NCI-H2171 treated with DMSO at 0.1 percent for 48 hours (cell line): ENCODE measurements around the gene TAL1.

Experiments
- DNase-seq: peaks from one replicate; lab custom pipeline; 2025; lab: John Stamatoyannopoulos, UW

Gene TAL1

GRCh38 chr1:47229886-47230691, 1.9 kb downstream of the TAL1 start:
- no peak for DNase-seq

GRCh38 chr1:47229031-47229885, 2.8 kb downstream of the TAL1 start:
- DNase-seq: no peak

GRCh38 chr1:47228644-47229030, 3.4 kb downstream of the TAL1 start:
- DNase-seq: no peak

- no peak for DNase-seq
These were observed 4.4 kb downstream of the TAL1 start for GRCh38 chr1:47227341-47228232.

DNA sequence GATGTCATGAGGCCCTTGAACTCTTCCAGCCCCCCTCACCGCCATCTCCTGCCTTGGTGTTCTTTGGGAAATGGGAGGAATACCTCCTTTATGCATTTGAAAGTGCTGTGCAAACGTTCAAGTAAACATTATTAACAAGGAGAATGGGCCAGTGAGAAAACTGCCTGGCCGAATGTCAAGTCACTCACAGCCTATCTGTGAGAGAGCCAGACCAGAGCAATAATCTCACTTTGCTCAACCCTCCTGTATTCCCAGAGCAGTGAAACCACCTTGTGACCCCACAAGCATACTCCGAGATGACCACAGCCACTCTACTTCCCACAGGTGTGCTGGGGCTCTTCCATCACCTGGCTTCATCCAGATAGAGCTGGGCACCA, 5.2 kb downstream of the TAL1 start:
- no peak for DNase-seq

GRCh38 chr1:47226121-47226838, 5.7 kb downstream of the TAL1 start:
- no peak for DNase-seq

DNA sequence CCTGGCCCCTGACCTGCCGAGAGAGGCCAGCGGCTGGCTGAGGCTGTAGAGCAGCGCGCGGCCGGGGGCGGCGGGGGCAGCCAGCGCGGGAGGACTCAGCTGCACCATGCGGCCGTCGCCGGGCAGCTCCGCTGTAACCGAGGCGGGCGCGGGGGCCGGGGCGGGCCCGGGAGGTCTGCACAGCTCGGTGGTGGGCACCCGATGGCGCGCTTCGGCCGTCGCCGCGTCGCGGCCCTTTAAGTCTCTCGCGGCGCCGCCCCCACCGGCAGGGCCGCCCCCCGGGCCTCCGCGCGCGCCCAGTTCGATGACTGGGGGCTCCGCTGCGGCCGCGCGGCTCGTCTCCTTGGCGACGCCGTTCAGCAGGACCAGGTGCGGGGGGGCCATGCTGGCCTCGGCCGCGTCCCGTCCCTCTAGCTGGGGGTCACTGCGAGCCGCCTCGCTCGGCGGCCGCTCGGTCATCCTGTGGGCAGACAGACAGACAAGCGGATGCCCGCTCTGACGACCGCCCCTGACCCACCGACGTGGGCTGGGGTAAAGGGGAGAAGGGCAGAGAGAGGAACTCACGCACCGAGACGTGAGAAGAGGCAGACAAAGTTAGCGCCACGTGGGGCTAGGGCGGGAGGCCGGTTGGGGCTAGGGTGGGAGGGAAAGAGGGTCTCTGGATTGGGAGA, 6.5 kb downstream of the TAL1 start:
- no peak for DNase-seq

DNA sequence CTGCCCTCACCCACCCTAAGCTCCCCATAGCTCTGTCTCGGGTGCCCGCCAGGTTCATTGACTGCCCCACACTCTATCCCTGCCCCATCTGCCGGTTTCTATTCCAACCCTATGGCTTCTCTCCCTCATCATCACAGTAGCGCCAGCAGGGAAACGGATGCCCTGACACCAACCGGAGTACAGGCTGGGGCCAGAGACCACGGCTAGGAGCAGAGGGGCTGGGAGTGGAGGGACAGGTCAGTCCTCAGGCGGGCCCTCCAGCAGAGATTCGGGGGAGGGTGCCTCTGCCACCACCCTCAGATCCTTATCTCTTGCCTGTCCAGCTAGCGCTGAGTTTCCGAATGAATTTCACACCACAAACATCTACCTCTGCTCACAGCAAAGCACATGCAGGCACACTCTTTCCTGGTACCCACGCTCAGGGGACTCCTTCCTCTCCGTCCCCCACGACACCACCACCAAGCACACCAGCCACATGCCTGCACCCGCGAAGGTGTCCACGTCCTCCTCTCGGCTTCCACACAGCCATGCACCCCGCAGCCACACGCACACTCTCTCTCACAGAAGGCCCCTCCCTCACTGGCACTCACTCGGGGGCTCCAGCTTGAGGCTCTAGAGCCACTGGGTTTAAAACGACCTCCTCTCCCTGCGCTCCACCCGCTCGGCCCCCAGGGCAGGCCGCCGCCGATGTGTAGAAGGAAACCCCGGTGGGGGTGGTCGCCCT, 7.2 kb downstream of the TAL1 start:
- no peak for DNase-seq

DNA sequence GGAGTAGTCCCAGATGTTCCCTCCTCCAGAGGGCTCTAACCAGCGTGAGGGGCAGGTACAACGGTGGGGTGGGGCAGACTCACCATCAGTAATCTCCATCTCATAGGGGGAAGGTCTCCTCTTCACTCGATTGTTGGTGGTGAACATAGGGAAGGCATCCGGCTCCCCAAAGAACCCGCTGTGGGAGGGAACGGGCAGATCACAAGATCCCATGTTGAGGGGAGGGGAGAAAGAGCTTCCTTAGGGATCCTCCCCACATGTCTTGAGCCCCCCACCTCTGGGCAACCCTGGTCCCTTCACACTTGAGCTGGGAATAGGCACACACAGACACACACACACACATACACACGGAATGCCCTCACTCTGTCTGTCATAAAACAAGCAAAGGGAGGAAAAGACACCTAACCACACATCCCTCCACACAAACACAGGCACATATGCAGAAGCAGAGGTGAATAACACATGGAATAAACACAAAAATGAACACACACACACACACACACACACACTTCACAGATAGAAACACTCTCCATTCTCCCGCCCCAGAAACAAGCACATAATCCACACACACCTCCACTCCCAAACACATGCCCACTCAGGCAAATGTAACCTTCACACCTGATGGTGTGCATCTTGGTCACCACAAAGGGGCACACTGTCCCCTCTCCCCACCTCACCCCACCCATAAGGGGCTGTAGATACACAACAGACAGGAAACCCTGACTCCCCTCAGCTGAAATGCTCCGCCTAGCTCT, 7.9 kb downstream of the TAL1 start:
- no peak for DNase-seq

DNA sequence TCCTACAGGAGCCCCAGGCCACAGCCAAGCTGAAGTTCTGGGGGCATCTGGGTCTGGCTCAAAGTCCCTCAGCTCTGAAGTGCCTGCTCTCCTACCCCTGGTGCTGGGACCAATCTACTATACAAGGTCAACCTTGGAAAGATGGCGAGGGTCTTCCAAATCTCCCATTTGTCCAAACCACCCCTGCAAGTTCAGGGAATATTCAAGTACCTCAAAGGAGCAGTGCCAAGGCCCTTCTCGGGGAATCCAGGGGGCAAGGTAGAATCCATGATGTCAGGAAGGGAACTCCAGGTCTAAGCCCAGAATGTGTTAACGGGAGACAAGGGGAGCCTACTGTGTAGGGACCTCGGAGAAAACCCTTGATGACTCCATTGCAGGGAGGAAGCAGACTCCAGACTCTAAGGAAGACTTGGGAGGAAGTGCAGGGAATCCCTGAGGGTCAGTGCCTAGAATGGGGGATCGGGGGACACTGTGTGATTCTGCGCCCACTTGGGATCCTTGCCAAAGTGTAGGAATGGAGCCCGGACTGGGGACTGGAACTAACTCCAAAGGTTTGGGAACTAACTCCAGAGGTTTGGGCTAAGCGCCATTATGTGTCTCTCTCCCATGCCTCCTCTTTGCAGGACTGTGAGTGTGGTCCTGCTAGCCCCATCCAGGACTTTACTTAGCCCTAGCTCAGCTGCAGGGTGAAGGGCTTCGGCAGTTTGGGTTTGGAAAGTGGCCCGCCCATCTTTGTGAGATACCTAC, 8.7 kb downstream of the TAL1 start:
- DNase-seq: no peak

GRCh38 chr1:47222476-47222875, 9.5 kb downstream of the TAL1 start:
- no peak for DNase-seq

DNA sequence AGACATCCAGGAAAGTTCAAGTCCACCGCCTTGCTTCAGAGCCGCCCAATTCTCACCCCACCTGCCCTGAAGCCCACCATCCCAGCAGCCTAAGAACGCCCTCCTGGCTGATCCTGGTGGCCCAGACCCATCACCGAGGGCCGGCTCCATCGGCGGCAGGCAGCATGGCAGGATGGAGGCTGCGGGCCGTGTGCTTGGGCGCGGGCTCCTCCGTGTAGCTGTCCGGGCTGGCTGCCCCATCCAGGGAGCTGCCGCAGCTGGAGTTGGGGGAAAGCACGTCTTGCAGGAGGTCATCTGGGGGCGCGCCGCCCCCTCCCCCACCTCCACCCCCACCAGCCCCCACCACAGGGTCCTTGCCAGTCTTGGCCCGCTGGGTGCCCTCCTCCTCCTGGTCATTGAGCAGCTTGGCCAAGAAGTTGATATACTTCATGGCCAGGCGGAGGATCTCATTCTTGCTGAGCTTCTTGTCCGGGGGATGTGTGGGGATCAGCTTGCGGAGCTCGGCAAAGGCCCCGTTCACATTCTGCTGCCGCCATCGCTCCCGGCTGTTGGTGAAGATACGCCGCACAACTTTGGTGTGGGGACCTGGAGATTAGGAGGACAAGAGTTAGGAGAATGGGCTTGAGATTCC, 12.3 kb downstream of the TAL1 start:
- DNase-seq: no peak

- no peak for DNase-seq
These were observed 13.0 kb downstream of the TAL1 start for GRCh38 chr1:47219001-47219400.

DNA sequence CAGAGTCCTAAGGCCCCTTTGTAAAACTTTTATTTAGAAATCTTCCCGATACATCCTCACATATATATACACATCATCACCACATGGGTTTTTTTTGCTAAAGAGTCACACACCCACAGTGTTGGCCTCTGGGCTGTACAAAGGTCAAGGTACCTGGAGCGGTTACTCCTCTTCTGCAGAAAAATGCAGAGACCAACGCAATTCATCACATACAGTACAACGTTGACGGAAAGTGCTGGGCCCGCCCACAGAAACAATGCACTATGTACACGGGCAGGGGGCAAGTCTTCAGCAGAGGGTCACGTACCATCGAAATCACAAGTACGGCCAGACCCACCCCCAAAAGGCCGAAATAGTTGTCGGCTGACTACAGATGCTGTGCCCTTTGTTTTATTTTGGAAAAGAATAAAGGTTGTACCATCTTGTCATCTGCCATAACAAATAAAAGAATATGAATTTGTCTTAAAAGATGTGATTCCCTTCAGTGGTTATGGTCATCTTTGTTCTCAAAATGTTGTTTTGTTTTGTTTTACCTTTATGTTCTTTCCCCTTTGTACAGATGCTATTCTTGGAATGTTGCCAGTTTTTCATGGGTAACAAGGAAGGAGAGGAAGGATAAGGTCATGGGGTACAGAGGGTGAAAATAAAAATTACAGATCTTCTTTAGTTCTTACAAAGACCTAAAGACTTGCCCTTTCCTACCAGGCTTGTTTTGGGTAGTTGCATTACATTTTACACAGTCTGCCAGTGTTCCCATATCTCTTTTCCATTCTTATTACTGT, 15.6 kb downstream of the TAL1 start:
- peak; percentile 34 for DNase-seq

- DNase-seq: no peak
These were observed 16.3 kb downstream of the TAL1 start for GRCh38 chr1:47215713-47216112.

GRCh38 chr1:47214549-47214948, 17.5 kb downstream of the TAL1 start:
- no peak for DNase-seq

DNA sequence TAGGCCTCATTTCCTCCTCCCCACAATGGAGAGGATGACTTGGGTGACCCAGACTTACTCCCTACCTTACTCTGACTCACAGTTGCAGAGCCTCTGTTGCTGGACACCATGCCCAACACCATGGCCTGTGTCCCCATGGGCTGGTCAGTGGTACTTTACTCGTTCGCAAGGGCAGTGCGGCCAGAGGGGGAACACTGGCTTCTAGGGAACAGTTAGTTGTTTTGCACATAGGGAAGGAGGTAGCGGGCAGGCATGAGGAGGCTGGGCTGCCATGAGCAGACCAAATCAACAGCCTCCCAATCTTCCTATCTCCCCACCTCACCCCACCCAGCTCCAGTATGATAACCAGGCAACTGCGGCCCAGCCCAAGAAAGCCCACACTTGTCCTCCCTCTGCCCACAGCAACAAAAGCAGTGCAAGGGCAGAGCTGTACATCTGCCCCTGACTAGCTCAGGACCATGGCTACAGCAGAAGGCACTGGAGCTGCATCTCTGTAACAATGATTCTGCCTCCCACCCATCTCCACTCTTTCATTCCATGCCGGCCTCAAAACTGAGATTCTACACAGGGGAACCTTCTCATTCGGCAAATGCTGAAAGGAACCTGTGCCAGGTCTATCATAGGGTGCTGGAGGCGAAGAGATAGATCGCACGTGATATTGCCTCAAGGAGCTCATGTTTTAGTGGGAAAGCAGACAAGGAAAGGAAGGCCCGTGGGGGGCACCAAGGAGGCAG, 18.6 kb downstream of the TAL1 start:
- no peak for DNase-seq
